Lung (tissue), 12 donors: Measurements from ENCODE around the gene TADA1. TPM values are rescaled to one million over a fixed set of nuclear protein-coding genes. Genes with fewer than 3 reads are reported as not detected.

Experiments used
- ATAC-seq: fragments of 200-7000 bp; cut with Tn5 transposase; one replicate; pipeline ENCODE4 v1.9.1; 2020; ENCODE audit warnings: moderate number of reproducible peaks; ENCODE audit not compliant: insufficient read depth, low FRiP score
- DNase-seq, 3 donors: peaks; one replicate each; pipeline ENCODE4 v3.0.0-alpha.2; 2013 to 2017
- H3K27ac ChIP-seq, 2 donors: one replicate each; pipeline ENCODE4 v1.5.1; 2013; ENCODE audit warnings: mild to moderate bottlenecking in 2 of 2, moderate library complexity in 2 of 2, control low read depth in 1 of 2, inconsistent platforms in 1 of 2, low read depth in 1 of 2, low read length in 1 of 2
- H3K27me3 ChIP-seq, 3 donors: one replicate each; pipeline ENCODE4 v1.5.1; 2013; ENCODE audit warnings: low read length in 2 of 3; ENCODE audit not compliant: control insufficient read depth in 3 of 3, insufficient read depth in 3 of 3
- H3K36me3 ChIP-seq, 4 donors: one replicate each; pipeline ENCODE4 v1.5.1; 2013; ENCODE audit warnings: low read length in 4 of 4, mild to moderate bottlenecking in 1 of 4, moderate library complexity in 1 of 4; ENCODE audit not compliant: control insufficient read depth in 4 of 4, insufficient read depth in 4 of 4
- H3K4me1 ChIP-seq, 5 donors: one replicate each; pipeline ENCODE4 v1.5.1; 2013; ENCODE audit warnings: low read length in 5 of 5, mild to moderate bottlenecking in 2 of 5, moderate library complexity in 1 of 5; ENCODE audit not compliant: control insufficient read depth in 5 of 5, insufficient read depth in 5 of 5
- H3K4me3 ChIP-seq: one replicate; pipeline ENCODE4 v1.5.1; 2013; ENCODE audit warnings: mild to moderate bottlenecking, control low read depth, moderate library complexity
- H3K9ac ChIP-seq, 2 donors: one replicate each; pipeline ENCODE4 v1.5.1; 2013; ENCODE audit warnings: low read length in 2 of 2, control low read depth in 1 of 2; ENCODE audit not compliant: insufficient read depth in 1 of 2
- H3K9me3 ChIP-seq, 4 donors: one replicate each; pipeline ENCODE4 v1.5.1; 2013; ENCODE audit warnings: low read length in 3 of 4, mild to moderate bottlenecking in 1 of 4, moderate library complexity in 1 of 4; ENCODE audit not compliant: control insufficient read depth in 4 of 4, insufficient read depth in 3 of 4
- CTCF ChIP-seq: IDR thresholded peaks from 2 replicates; pipeline ENCODE4 v1.5.1; 2012; ENCODE audit warnings: mild to moderate bottlenecking; ENCODE audit errors: control extremely low read depth, extremely low read depth
- WGBS, 2 donors: extraction: QIAGEN DNeasy Blood & Tissue Kit; methylation state at CpG; one replicate each; pipeline ENCODE4 v1.1.7; 2013; 5-methylcytosine and 5-hydroxymethylcytosine counted together
- polyA plus RNA-seq, 2 donors: library from polyadenylated mRNA; stranded (reverse); fragments of 200-250 nt; gene quantifications; one replicate each; pipeline ENCODE4 v1.2.1, GENCODE V29; 2013
- total RNA-seq, 2 donors: library from RNA; depleted of rRNA in 1 of 2; stranded (reverse); fragments of >200 nt in 1 of 2; gene quantifications; one replicate each; pipeline ENCODE4 v1.2.1, GENCODE V29; 2014 to 2021
- donor health status: control.
- donor health status: control.
- donor health status: Bipolar disorder and iron deficiency.
- donor health status: healthy.
- donor health status: DM: yes; HTN: yes; CAD: no.

TADA1 gene
- total and polyA plus RNA-seq, 4 donors = 6.5 to 14.4 (median 7.6) TPM

- WGBS, 2 donors = 34 to 54% methylated on average over 4 of the region's 4 CpGs
- peaks cover 0 to 9% (median 0%) of the 10 kb centered on the region in 5 donors for H3K4me1 ChIP-seq
- H3K4me3 ChIP-seq = no peak overlapping the region
- TF ChIP-seq CTCF = no peak
- no peaks in the 10 kb centered on the region for H3K36me3 ChIP-seq
- H3K27me3 ChIP-seq = no peaks in the 10 kb centered on the region
- no peak overlapping the region for H3K9ac ChIP-seq
- DNase-seq (no peak), ATAC-seq (no peak)
- peaks cover 0 to 7% (median 0%) of the 10 kb centered on the region in 4 donors for H3K9me3 ChIP-seq
- no peak overlapping the region for H3K27ac ChIP-seq
These were observed 24.9 kb upstream of the TADA1 start for GRCh38 chr1:166900987-166901386.

GRCh38 chr1:166899769-166900168 is 23.7 kb upstream of the TADA1 start:
- Histone ChIP-seq H3K27ac (no peak overlapping the region), H3K36me3 (no peaks in the 10 kb centered on the region), H3K27me3 (no peaks in the 10 kb centered on the region), H3K4me1 (peaks cover 0 to 9% (median 0%) of the 10 kb centered on the region in 5 donors), H3K4me3 (no peak overlapping the region), H3K9ac (no peak overlapping the region), H3K9me3 (peaks cover 0 to 7% (median 0%) of the 10 kb centered on the region in 4 donors)
- no peak for TF ChIP-seq CTCF
- ATAC-seq = no peak
- DNase-seq = no peak

- DNase-seq (no peak), ATAC-seq (no peak)
- Histone ChIP-seq H3K9ac (no peak overlapping the region), H3K9me3 (peaks cover 0 to 10% (median 0%) of the 10 kb centered on the region in 4 donors), H3K4me3 (no peak overlapping the region), H3K4me1 (no peaks in the 10 kb centered on the region), H3K27me3 (peaks cover 0 to 2% (median 0%) of the 10 kb centered on the region in 3 donors), H3K36me3 (no peaks in the 10 kb centered on the region), H3K27ac (no peak overlapping the region)
- no peak for TF ChIP-seq CTCF
- WGBS, 2 donors = 69 to 78% methylated on average over 4 of the region's 4 CpGs
These were observed 19.7 kb upstream of the TADA1 start for GRCh38 chr1:166895766-166896165.

- H3K4me1 ChIP-seq = no peaks in the 10 kb centered on the region
These were observed 13.7 kb upstream of the TADA1 start for GRCh38 chr1:166889776-166890175.

More at GRCh38 chr1:166889776-166890175, 13.7 kb upstream of the TADA1 start:
- Histone ChIP-seq H3K4me3 (no peak overlapping the region), H3K27me3 (peaks cover 6 to 8% (median 8%) of the 10 kb centered on the region in 3 donors), H3K9me3 (peaks cover 0 to 4% (median 0%) of the 10 kb centered on the region in 4 donors), H3K9ac (no peak overlapping the region), H3K27ac (no peak overlapping the region), H3K36me3 (no peaks in the 10 kb centered on the region)
- no peak for TF ChIP-seq CTCF
- no peak for DNase-seq
- ATAC-seq = no peak
